K562 (cell line): ENCODE data around the gene SNRPF. TPM values are rescaled to one million over a fixed set of nuclear protein-coding genes. Genes with fewer than 3 reads are reported as not detected.

Source experiments
- ATAC-seq: fragments of 200-7000 bp; cut with Tn5 transposase; 3 replicates; pipeline ENCODE4 v1.9.1; 2020; ENCODE audit warnings: moderate library complexity
- BruUV-seq: library from RNA; stranded (reverse); fragments of 400-500 nt; replicated peaks from 2 replicates; lab custom pipeline; 2021; lab: Mats Ljungman, UMichigan
- CTCF ChIA-PET: fragments of 300-600 bp; formaldehyde crosslinking; extraction: SDS; loops from one replicate; lab custom pipeline; 2021; ENCODE audit warnings: low intra/inter-chr PET ratio; lab: Yijun Ruan, JAX
- POLR2A ChIA-PET: fragments of 300-600, 350-650 bp; sonication (Branson Sonifier 250); formaldehyde crosslinking; extraction: SDS; loops from one replicate; lab custom pipeline; 2021; ENCODE audit warnings: antibody characterized with exemption, inconsistent platforms; lab: Yijun Ruan, JAX
- DNase-seq, 4 experiments: peaks; one replicate each; pipeline versions ENCODE4 v3.0.0 to v3.0.0-alpha.2; 2011 to 2018; ENCODE audit warnings: low spot score in 3 of 4, mixed read lengths in 3 of 4; ENCODE audit errors: extremely low read depth in 1 of 4
- FAIRE-seq: peaks from 2 replicates; lab custom pipeline; 2011; peaks lifted over from hg19 to GRCh38; lab: Jason Lieb, UNC
- H2AFZ ChIP-seq: 2 replicates; pipeline ENCODE4 v1.6.0; 2011; ENCODE audit warnings: low read depth, low read length, control low read depth, inconsistent platforms
- H3K27ac ChIP-seq: fragments of 200-600 bp; 3 replicates; pipeline ENCODE4 v1.8.0; 2011; ENCODE audit warnings: low read depth, mild to moderate bottlenecking, control low read depth, inconsistent platforms, low read length, moderate library complexity, mixed read lengths; ENCODE audit errors: extremely low read depth
- H3K27me3 ChIP-seq, 2 experiments: fragments of 300-600 bp in 1 of 2; 2 replicates in 1 of 2; 3 replicates in 1 of 2; pipeline versions ENCODE4 v1.6.0 to v1.8.0; 2011; ENCODE audit warnings: inconsistent platforms in 2 of 2, low read length in 2 of 2, mild to moderate bottlenecking in 1 of 2, mixed read lengths in 1 of 2, moderate library complexity in 1 of 2; ENCODE audit not compliant: control insufficient read depth in 2 of 2, insufficient read depth in 2 of 2
- H3K36me3 ChIP-seq: fragments of 300-600 bp; 3 replicates; pipeline ENCODE4 v1.8.0; 2011; ENCODE audit warnings: mild to moderate bottlenecking, low read length, inconsistent platforms; ENCODE audit not compliant: control insufficient read depth, insufficient read depth
- H3K4me1 ChIP-seq, 2 experiments: fragments of 200-600 bp in 1 of 2; replicated peaks in 1 of 2; 2 replicates in 1 of 2; 3 replicates in 1 of 2; pipeline versions ENCODE4 v1.5.1 to v1.8.0; 2011; ENCODE audit warnings: inconsistent platforms in 2 of 2, low read length in 2 of 2, mild to moderate bottlenecking in 1 of 2, mixed read lengths in 1 of 2, moderate library complexity in 1 of 2; ENCODE audit not compliant: control insufficient read depth in 2 of 2, insufficient read depth in 2 of 2
- H3K4me2 ChIP-seq: 2 replicates; pipeline ENCODE4 v1.6.1; 2011; ENCODE audit warnings: low read length, control low read depth, inconsistent platforms, mixed read lengths; ENCODE audit not compliant: insufficient read depth
- H3K4me3 ChIP-seq: fragments of 200-600 bp; sonication (generic), shearing (Covaris generic); 2 replicates; pipeline ENCODE4 v1.5.1; 2016; ENCODE audit warnings: control low read depth, inconsistent platforms
- H3K79me2 ChIP-seq: fragments of 200-600 bp; 3 replicates; pipeline ENCODE4 v1.8.0; 2011; ENCODE audit warnings: low read length, inconsistent platforms; ENCODE audit not compliant: control insufficient read depth, insufficient read depth
- H3K9ac ChIP-seq, 2 experiments: 2 replicates each; pipeline versions ENCODE4 v1.6.0 to v1.6.1; 2011; ENCODE audit warnings: low read depth in 2 of 2, low read length in 2 of 2, control low read depth in 1 of 2, inconsistent platforms in 1 of 2, mild to moderate bottlenecking in 1 of 2, mixed read lengths in 1 of 2; ENCODE audit not compliant: insufficient read depth in 1 of 2
- H3K9me1 ChIP-seq: one replicate; pipeline ENCODE4 v1.6.0; 2011; ENCODE audit warnings: inconsistent platforms, mild to moderate bottlenecking, low read length, moderate library complexity; ENCODE audit not compliant: control insufficient read depth, insufficient read depth
- H3K9me3 ChIP-seq: replicated peaks from 2 replicates; pipeline ENCODE4 v1.5.1; 2011; ENCODE audit warnings: low read depth, low read length, inconsistent platforms; ENCODE audit not compliant: control insufficient read depth, insufficient read depth
- H4K20me1 ChIP-seq: replicated peaks from 2 replicates; pipeline ENCODE4 v1.6.1; 2011; ENCODE audit warnings: low read length, inconsistent platforms, mixed read lengths; ENCODE audit not compliant: control insufficient read depth, insufficient read depth
- ARNT ChIP-seq, 2 experiments: fragments of 450-650 bp; IDR thresholded peaks; 2 replicates each; pipeline ENCODE4 v1.6.1; 2016; ENCODE audit warnings: mild to moderate bottlenecking in 1 of 2
- BDP1 ChIP-seq: IDR thresholded peaks from 3 replicates; pipeline ENCODE4 v1.6.1; 2011; ENCODE audit not compliant: insufficient read length, insufficient read depth
- BHLHE40 ChIP-seq: IDR thresholded peaks from 2 replicates; pipeline ENCODE4 v1.6.1; 2011; ENCODE audit warnings: low read length, improper control_type of control experiment
- ILK ChIP-seq: fragments of 450-650 bp; IDR thresholded peaks from 2 replicates; pipeline ENCODE4 v1.6.1; 2016; ENCODE audit warnings: missing genetic modification characterization, low read depth, mild to moderate bottlenecking, missing compliant biosample characterization, moderate library complexity, borderline replicate concordance
- KHSRP ChIP-seq: fragments of 450-650 bp; IDR thresholded peaks from 2 replicates; pipeline ENCODE4 v1.6.1; 2017
- LCOR ChIP-seq: sonication (generic); formaldehyde crosslinking; IDR thresholded peaks from 2 replicates; pipeline ENCODE4 v1.8.0; 2022; ENCODE audit warnings: mild to moderate bottlenecking, missing genetic modification reagents
- NR4A1 ChIP-seq, 2 experiments: fragments of 250-450 bp in 1 of 2; fragments of 450-650 bp in 1 of 2; sonication (Bioruptor Pico) in 1 of 2; IDR thresholded peaks; 2 replicates each; pipeline versions ENCODE4 v1.4.0 to v1.6.1; 2016 to 2020; ENCODE audit warnings: mild to moderate bottlenecking in 2 of 2, missing compliant biosample characterization in 1 of 2, missing genetic modification characterization in 1 of 2, moderate library complexity in 1 of 2
- NUFIP1 ChIP-seq: fragments of 450-650 bp; IDR thresholded peaks from 2 replicates; pipeline ENCODE4 v1.6.1; 2018; ENCODE audit not compliant: partially characterized antibody
- SAFB ChIP-seq: fragments of 200-400 bp; formaldehyde crosslinking; IDR thresholded peaks from 2 replicates; pipeline ENCODE4 v1.6.1; 2017; ENCODE audit warnings: low read depth, low read length, borderline replicate concordance
- SOX6 ChIP-seq: fragments of 450-650 bp; IDR thresholded peaks from 2 replicates; pipeline ENCODE4 v1.6.1; 2014; ENCODE audit warnings: mild to moderate bottlenecking
- ZNF121 ChIP-seq: sonication (generic); formaldehyde crosslinking; conservative IDR thresholded peaks from 2 replicates; pipeline ENCODE4 v1.8.0; 2022; ENCODE audit warnings: missing genetic modification reagents
- ZNF589 ChIP-seq: fragments of 200-800 bp; sonication (Bioruptor generic); IDR thresholded peaks from 2 replicates; pipeline ENCODE4 v1.6.1; 2016; ENCODE audit warnings: low read depth, missing genetic modification characterization, missing compliant biosample characterization
- ZNF785 ChIP-seq: fragments of 250-450 bp; sonication (Bioruptor Pico); IDR thresholded peaks from 2 replicates; pipeline ENCODE4 v1.4.0; 2020; ENCODE audit warnings: mild to moderate bottlenecking
- WGBS: fragments of 100-300 bp; shearing (Covaris generic); methylation state at CpG from one replicate; pipeline ENCODE4 v1.1.6; 2016; ENCODE audit warnings: low coverage, mixed read lengths; ENCODE audit not compliant: insufficient coverage; ENCODE audit errors: missing lambda C conversion rate; 5-methylcytosine and 5-hydroxymethylcytosine counted together
- in situ Hi-C: fragments of 300-500 bp; cut with MboI; formaldehyde crosslinking; loops from 4 replicates; pipeline ENCODE4 v1.15.0; 2018; ENCODE audit warnings: inconsistent platforms, mixed read lengths
- intact Hi-C: fragments of 100-400 bp; cut with micrococcal nuclease; formaldehyde crosslinking; loops from 2 replicates; pipeline ENCODE4 v1.14.2; 2022
- polyA plus RNA-seq, 8 experiments: library from polyadenylated mRNA; depleted of rRNA in 4 of 8; stranded (reverse) in 5 of 8; unstranded in 3 of 8; fragments of >200 nt; fragmentation: Nextera tagmentation in 2 of 8; fragmentation: Illumina TruSeq in 1 of 8; extraction: Ambion mirVana in 2 of 8; extraction: Trizol in 1 of 8; gene quantifications; 2 replicates each; pipeline versions ENCODE4 v1.2.1 to v1.2.3, GENCODE V29; 2011 to 2014; ENCODE audit warnings: inconsistent platforms in 1 of 8, missing spikeins in 1 of 8
- total RNA-seq, 7 experiments: library from RNA; depleted of rRNA in 6 of 7; stranded (reverse); fragments of >200 nt in 6 of 7; fragmentation: Illumina TruSeq in 2 of 7; extraction: Trizol in 2 of 7; gene quantifications; 2 replicates each; pipeline versions ENCODE4 v1.2.1 to v1.2.3, GENCODE V29; 2011 to 2021; ENCODE audit warnings: low replicate concordance in 1 of 7
- TF ChIP-seq, protein P1 (sequence below), 3 experiments: IDR thresholded peaks in 2 of 3; conservative IDR thresholded peaks in 1 of 3; 2 replicates each; pipeline ENCODE4 v1.5.1; 2011 to 2012; ENCODE audit warnings: low read length in 3 of 3, mild to moderate bottlenecking in 3 of 3, control low read depth in 2 of 3, improper control_type of control experiment in 1 of 3, inconsistent platforms in 1 of 3, low read depth in 1 of 3, mixed read lengths in 1 of 3, moderate library complexity in 1 of 3; ENCODE audit not compliant: insufficient read depth in 2 of 3
- TF ChIP-seq, protein P2 (sequence below): fragments of 450-650 bp; IDR thresholded peaks from 2 replicates; pipeline ENCODE4 v1.6.1; 2016; ENCODE audit warnings: borderline replicate concordance
- TF ChIP-seq, protein P3 (sequence below): sonication (generic); formaldehyde crosslinking; IDR thresholded peaks from 2 replicates; pipeline ENCODE4 v1.8.0; 2022; ENCODE audit warnings: missing genetic modification reagents, mild to moderate bottlenecking, borderline replicate concordance
- TF ChIP-seq, protein P4 (sequence below): sonication (generic); formaldehyde crosslinking; IDR thresholded peaks from 2 replicates; pipeline ENCODE4 v1.8.0; 2022; ENCODE audit warnings: mild to moderate bottlenecking, missing genetic modification reagents, borderline replicate concordance

The SNRPF gene
- total and polyA plus RNA-seq, 9 of the 15 experiments (the other 6 are each of a cell fraction or from before 2014, with no cell fraction given), result 37.9 to 205 (median 93.6) TPM

DNA sequence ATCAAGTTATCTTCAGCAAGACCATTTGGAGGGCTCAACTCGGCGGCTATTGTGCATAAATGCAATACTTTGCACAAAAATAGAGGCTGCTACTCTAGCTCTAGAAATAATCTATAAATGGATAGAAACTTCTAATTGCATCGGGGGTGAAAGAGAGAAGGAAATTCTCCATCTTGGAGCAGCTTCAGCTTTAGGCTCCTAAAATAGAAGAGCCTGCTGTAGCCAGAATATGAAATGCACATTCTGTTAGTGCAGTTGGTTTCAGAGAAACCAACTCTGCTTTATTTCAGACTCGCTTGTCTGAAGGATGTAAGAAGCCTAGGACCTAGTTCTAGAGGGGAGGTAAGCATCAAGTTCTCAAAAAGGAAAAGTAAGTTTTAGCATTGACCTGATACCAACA lies 38.1 kb downstream of the SNRPF start:
- peaks cover 5 to 7% of the 10 kb centered on the region in 2 experiments; a peak in 3 of 5 replicates for H3K27me3 ChIP-seq
- DNase-seq (no peak), ATAC-seq (no peak), FAIRE-seq (no peak)
- H3K79me2 ChIP-seq, result no peaks in the 10 kb centered on the region
- no TSS peak for BruUV-seq
- in situ Hi-C loops, result no loop called here
- no peaks in the 10 kb centered on the region for H4K20me1 ChIP-seq
- H3K36me3 ChIP-seq, result no peaks in the 10 kb centered on the region
- no peak overlapping the region for H3K27ac ChIP-seq
- H3K9me3 ChIP-seq, result no peaks in the 10 kb centered on the region
- ChIA-PET CTCF (no interaction called here), POLR2A (interaction anchor here (0.7 to 1.1 kb wide), 3 partner anchors 24 to 62 kb away, joined by 3 read pairs; no protein-coding TSS in a partner anchor)
- no peak overlapping the region for H2AFZ ChIP-seq
- intact Hi-C loops, result no loop called here
- H3K4me2 ChIP-seq, result no peak overlapping the region
- H3K4me1 ChIP-seq, result no peaks in the 10 kb centered on the region
- H3K9ac ChIP-seq, result no peak overlapping the region
- H3K4me3 ChIP-seq, result no peak overlapping the region
- 3% methylated on average over 4 of the region's 4 CpGs for WGBS
- no peaks in the 10 kb centered on the region for H3K9me1 ChIP-seq
- TF ChIP-seq, protein P1, sequence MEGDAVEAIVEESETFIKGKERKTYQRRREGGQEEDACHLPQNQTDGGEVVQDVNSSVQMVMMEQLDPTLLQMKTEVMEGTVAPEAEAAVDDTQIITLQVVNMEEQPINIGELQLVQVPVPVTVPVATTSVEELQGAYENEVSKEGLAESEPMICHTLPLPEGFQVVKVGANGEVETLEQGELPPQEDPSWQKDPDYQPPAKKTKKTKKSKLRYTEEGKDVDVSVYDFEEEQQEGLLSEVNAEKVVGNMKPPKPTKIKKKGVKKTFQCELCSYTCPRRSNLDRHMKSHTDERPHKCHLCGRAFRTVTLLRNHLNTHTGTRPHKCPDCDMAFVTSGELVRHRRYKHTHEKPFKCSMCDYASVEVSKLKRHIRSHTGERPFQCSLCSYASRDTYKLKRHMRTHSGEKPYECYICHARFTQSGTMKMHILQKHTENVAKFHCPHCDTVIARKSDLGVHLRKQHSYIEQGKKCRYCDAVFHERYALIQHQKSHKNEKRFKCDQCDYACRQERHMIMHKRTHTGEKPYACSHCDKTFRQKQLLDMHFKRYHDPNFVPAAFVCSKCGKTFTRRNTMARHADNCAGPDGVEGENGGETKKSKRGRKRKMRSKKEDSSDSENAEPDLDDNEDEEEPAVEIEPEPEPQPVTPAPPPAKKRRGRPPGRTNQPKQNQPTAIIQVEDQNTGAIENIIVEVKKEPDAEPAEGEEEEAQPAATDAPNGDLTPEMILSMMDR (IDR thresholded peaks at IDR 0.05 in 2 of 3, conservative IDR thresholded peaks at IDR 0.05 in 1 of 3; ENCODE audit: insufficient read depth in 2 of 3, low read depth in 1 of 3, low read length in 3 of 3), result no peak
- TF ChIP-seq SAFB (no peak), BDP1 (no peak), ILK (no peak), LCOR (CRISPR knock-in tag) (no peak), ZNF121 (no peak), ARNT (IDR thresholded peaks at IDR 0.05) (no peak), SOX6 (no peak), BHLHE40 (no peak), KHSRP (no peak), NR4A1 (CRISPR knock-in tag; IDR thresholded peaks at IDR 0.05) (no peak), NR4A1 (tag; IDR thresholded peaks at IDR 0.05) (no peak), ZNF589 (CRISPR knock-in tag) (no peak), NUFIP1 (no peak), ZNF785 (no peak)
- TF ChIP-seq, protein P2, sequence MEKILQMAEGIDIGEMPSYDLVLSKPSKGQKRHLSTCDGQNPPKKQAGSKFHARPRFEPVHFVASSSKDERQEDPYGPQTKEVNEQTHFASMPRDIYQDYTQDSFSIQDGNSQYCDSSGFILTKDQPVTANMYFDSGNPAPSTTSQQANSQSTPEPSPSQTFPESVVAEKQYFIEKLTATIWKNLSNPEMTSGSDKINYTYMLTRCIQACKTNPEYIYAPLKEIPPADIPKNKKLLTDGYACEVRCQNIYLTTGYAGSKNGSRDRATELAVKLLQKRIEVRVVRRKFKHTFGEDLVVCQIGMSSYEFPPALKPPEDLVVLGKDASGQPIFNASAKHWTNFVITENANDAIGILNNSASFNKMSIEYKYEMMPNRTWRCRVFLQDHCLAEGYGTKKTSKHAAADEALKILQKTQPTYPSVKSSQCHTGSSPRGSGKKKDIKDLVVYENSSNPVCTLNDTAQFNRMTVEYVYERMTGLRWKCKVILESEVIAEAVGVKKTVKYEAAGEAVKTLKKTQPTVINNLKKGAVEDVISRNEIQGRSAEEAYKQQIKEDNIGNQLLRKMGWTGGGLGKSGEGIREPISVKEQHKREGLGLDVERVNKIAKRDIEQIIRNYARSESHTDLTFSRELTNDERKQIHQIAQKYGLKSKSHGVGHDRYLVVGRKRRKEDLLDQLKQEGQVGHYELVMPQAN, result no peak
- TF ChIP-seq, protein P3, sequence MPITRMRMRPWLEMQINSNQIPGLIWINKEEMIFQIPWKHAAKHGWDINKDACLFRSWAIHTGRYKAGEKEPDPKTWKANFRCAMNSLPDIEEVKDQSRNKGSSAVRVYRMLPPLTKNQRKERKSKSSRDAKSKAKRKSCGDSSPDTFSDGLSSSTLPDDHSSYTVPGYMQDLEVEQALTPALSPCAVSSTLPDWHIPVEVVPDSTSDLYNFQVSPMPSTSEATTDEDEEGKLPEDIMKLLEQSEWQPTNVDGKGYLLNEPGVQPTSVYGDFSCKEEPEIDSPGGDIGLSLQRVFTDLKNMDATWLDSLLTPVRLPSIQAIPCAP (CRISPR knock-in tag), result no peak
- TF ChIP-seq, protein P4, sequence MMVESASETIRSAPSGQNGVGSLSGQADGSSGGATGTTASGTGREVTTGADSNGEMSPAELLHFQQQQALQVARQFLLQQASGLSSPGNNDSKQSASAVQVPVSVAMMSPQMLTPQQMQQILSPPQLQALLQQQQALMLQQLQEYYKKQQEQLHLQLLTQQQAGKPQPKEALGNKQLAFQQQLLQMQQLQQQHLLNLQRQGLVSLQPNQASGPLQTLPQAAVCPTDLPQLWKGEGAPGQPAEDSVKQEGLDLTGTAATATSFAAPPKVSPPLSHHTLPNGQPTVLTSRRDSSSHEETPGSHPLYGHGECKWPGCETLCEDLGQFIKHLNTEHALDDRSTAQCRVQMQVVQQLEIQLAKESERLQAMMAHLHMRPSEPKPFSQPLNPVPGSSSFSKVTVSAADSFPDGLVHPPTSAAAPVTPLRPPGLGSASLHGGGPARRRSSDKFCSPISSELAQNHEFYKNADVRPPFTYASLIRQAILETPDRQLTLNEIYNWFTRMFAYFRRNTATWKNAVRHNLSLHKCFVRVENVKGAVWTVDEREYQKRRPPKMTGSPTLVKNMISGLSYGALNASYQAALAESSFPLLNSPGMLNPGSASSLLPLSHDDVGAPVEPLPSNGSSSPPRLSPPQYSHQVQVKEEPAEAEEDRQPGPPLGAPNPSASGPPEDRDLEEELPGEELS (CRISPR knock-in tag), result no peak
